Transverse colon (tissue), 4 donors: ENCODE data around the gene TRAF2. TPM values are rescaled to one million over a fixed set of nuclear protein-coding genes. Genes with fewer than 3 reads are reported as not detected.

Experiments used
- DNase-seq: peaks from one replicate; pipeline ENCODE4 v3.0.0-alpha.2; 2019
- H3K27ac ChIP-seq, 4 donors: fragments of 200-600 bp; sonication (generic); 2 replicates each; pipeline ENCODE4 v1.5.1; 2016 to 2018; ENCODE audit warnings: inconsistent platforms in 4 of 4
- H3K27me3 ChIP-seq: fragments of 200-600 bp; sonication (generic); 2 replicates; pipeline ENCODE4 v1.5.1; 2017; ENCODE audit warnings: inconsistent platforms
- H3K36me3 ChIP-seq, 4 donors: fragments of 200-600 bp; sonication (generic); 2 replicates each; pipeline ENCODE4 v1.5.1; 2017 to 2019; ENCODE audit warnings: inconsistent platforms in 4 of 4
- H3K4me1 ChIP-seq, 4 donors: fragments of 200-600 bp; sonication (generic); 2 replicates each; pipeline ENCODE4 v1.5.1; 2017 to 2020; ENCODE audit warnings: inconsistent platforms in 4 of 4
- H3K4me3 ChIP-seq, 4 donors: fragments of 200-600 bp; sonication (generic); 1 replicate in 1 of 4; 2 replicates in 3 of 4; pipeline versions ENCODE4 v1.5.1 to v1.6.1; 2017 to 2019; ENCODE audit warnings: inconsistent platforms in 4 of 4
- H3K9me3 ChIP-seq, 2 donors: fragments of 200-600 bp; sonication (generic); 2 replicates each; pipeline ENCODE4 v1.5.1; 2017 to 2019; ENCODE audit warnings: inconsistent platforms in 2 of 2
- EP300 ChIP-seq: sonication (generic); formaldehyde crosslinking; IDR thresholded peaks from one replicate; pipeline ENCODE4 v1.6.1; 2017; ENCODE audit warnings: antibody characterized with exemption, low read depth
- POLR2A ChIP-seq: fragments of 450-650 bp; IDR thresholded peaks from one replicate; pipeline ENCODE4 v1.6.1; 2016; ENCODE audit warnings: antibody characterized with exemption, mild to moderate bottlenecking, moderate library complexity
- POLR2AphosphoS5 ChIP-seq, 3 donors: sonication (generic); formaldehyde crosslinking; IDR thresholded peaks; one replicate each; pipeline ENCODE4 v1.6.1; 2016; ENCODE audit warnings: antibody characterized with exemption in 3 of 3
- WGBS, 2 donors: methylation state at CpG; one replicate each; pipeline ENCODE4 v1.1.5; 2018; ENCODE audit warnings: low coverage in 1 of 2; 5-methylcytosine and 5-hydroxymethylcytosine counted together
- in situ Hi-C, 4 donors: fragments of 200-750 bp; cut with MboI; loops; one replicate each; pipeline versions ENCODE4 v1.15.0 to v1.15.1; 2017; ENCODE audit warnings: low sequenced_read_pairs in 3 of 4, low pct_ligation_motif_present in 1 of 4, low pct_unique_long_range_greater_than_20kb in 1 of 4
- intact Hi-C: fragments of 100-400 bp; cut with DNase I; formaldehyde crosslinking; loops from one replicate; pipeline ENCODE4 v1.15.1; 2023; ENCODE audit warnings: low total_unique reads
- total RNA-seq, 4 donors: library from RNA; depleted of rRNA; stranded (reverse); fragments of >200 nt; gene quantifications; one replicate each; pipeline ENCODE4 v1.1.0, GENCODE V29; 2016
- TF ChIP-seq, protein P1 (sequence below), 5 experiments: fragments of 200-600 bp in 3 of 5; fragments of 450-650 bp in 2 of 5; sonication (generic) in 3 of 5; IDR thresholded peaks; 1 replicate in 2 of 5; 2 replicates in 3 of 5; pipeline ENCODE4 v1.5.1; 2016 to 2017; ENCODE audit warnings: antibody characterized with exemption in 5 of 5, inconsistent platforms in 3 of 5, mild to moderate bottlenecking in 2 of 5, moderate library complexity in 1 of 5

The TRAF2 gene
- total RNA-seq, 4 donors from 2014 or later: 12.5 to 60.6 (median 13.8) TPM

DNA sequence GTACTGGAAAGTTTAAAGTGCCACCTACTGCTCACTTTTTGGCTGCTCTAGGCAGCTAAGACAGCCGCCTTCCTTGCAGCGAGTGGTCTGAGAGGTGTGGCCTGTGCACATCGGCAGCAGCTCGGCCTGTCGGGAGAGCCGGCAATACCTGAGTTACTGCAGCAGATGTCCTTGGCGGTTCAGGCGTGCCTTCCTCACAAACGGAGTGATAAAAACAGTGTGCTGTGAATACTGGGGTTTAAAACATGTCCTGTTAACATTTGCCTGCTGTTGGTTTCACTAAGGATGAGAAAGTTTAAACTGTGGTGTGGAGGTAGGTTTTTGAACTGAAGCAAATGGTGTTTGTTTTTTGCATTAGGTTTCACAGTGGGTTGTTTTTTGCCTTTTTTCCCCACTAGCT, 12.9 kb downstream of the TRAF2 start:
- 39 to 43% methylated on average over 5 to 9 of the region's 9 CpGs for WGBS, 2 donors
- in situ Hi-C loops (no loop called here), intact Hi-C loops (no loop called here)
- DNase-seq: peak; percentile 70
- Histone ChIP-seq H3K4me1 (peaks cover 32 to 62% (median 46%) of the 10 kb centered on the region in 4 donors), H3K36me3 (no peaks in the 10 kb centered on the region), H3K27ac (peak overlapping the region; percentile 54 to 93 (median 90)), H3K27me3 (no peaks in the 10 kb centered on the region), H3K4me3 (no peak overlapping the region), H3K9me3 (no peaks in the 10 kb centered on the region)
- TF ChIP-seq POLR2AphosphoS5 (IDR thresholded peaks at IDR 0.05) (peak in 2 of 3 donors; percentile 22 to 51), EP300 (no peak), POLR2A (no peak)
- TF ChIP-seq, protein P1, sequence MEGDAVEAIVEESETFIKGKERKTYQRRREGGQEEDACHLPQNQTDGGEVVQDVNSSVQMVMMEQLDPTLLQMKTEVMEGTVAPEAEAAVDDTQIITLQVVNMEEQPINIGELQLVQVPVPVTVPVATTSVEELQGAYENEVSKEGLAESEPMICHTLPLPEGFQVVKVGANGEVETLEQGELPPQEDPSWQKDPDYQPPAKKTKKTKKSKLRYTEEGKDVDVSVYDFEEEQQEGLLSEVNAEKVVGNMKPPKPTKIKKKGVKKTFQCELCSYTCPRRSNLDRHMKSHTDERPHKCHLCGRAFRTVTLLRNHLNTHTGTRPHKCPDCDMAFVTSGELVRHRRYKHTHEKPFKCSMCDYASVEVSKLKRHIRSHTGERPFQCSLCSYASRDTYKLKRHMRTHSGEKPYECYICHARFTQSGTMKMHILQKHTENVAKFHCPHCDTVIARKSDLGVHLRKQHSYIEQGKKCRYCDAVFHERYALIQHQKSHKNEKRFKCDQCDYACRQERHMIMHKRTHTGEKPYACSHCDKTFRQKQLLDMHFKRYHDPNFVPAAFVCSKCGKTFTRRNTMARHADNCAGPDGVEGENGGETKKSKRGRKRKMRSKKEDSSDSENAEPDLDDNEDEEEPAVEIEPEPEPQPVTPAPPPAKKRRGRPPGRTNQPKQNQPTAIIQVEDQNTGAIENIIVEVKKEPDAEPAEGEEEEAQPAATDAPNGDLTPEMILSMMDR (IDR thresholded peaks at IDR 0.05): peak in 1 of 5 experiments; percentile 6

DNA sequence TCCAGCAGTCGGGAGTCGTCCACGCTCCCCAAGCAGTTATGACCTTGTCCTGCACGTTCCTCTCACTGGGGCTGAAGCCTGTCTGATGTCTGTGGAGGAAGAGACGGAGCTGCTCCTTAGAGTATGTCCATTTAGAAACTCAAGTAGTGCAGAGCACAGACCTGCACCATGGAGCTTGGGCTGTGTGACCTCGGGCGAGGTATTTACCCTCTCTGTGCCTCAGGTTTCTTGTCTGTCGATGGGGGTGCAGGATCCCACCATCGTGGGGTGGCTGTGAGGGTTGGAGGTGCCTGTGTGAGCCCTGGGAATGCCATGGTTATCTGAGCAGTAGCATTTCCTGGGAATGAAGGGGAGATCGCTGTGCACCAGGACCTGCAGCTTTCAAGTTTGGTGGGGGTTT, 14.2 kb downstream of the TRAF2 start:
- peak overlapping the region; percentile 84 to 93 (median 90) for H3K27ac ChIP-seq
- peaks cover 32 to 62% (median 49%) of the 10 kb centered on the region in 4 donors for H3K4me1 ChIP-seq
- no peaks in the 10 kb centered on the region for H3K9me3 ChIP-seq
- H3K4me3 ChIP-seq: no peak overlapping the region
- H3K27me3 ChIP-seq: no peaks in the 10 kb centered on the region
- no peaks in the 10 kb centered on the region for H3K36me3 ChIP-seq
- in situ Hi-C loops (no loop called here), intact Hi-C loops (no loop called here)
- DNase-seq: no peak
- 88 to 90% methylated on average over 5 to 10 of the region's 10 CpGs for WGBS, 2 donors
- TF ChIP-seq POLR2A: no peak
- no peak for TF ChIP-seq POLR2AphosphoS5 (IDR thresholded peaks at IDR 0.05)
- TF ChIP-seq, protein P1 (IDR thresholded peaks at IDR 0.05): no peak
- TF ChIP-seq EP300: no peak

DNA sequence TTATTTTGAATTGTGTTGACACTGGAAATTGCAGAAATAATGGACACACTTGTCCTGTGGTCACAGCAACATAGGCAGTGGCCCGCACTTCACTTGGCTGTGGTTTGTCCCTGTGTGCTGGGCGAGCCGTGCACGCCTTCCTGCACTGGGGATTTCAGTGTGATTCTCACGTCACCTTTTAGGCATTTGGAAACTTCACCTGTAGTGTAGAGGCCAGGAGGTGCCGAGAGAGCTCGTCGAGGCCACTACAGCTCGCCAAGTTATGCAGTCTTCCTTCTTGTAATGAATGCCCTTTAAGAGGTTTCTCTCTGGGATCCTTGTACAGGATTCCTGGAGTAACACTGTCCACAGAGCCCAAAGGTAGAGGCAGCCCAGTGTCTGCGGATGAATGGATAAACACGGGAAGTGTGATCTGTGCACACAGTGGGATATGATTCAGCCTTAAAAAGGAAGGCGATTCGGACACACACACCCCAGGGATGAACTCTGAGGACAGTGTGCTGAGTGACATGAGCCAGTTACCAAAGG, 14.7 kb downstream of the TRAF2 start:
- 71 to 83% methylated on average over 2 to 13 of the region's 13 CpGs for WGBS, 2 donors
- no peaks in the 10 kb centered on the region for H3K36me3 ChIP-seq
- no peak overlapping the region for H3K4me3 ChIP-seq
- H3K27me3 ChIP-seq: no peaks in the 10 kb centered on the region
- no peaks in the 10 kb centered on the region for H3K9me3 ChIP-seq
- intact Hi-C loops: no loop called here
- H3K27ac ChIP-seq: peak overlapping the region; percentile 84 to 93 (median 90)
- H3K4me1 ChIP-seq: peaks cover 32 to 62% (median 49%) of the 10 kb centered on the region in 4 donors
- no peak for DNase-seq
- in situ Hi-C loops: no loop called here
- TF ChIP-seq POLR2AphosphoS5 (IDR thresholded peaks at IDR 0.05) (no peak), POLR2A (no peak), EP300 (no peak)
- TF ChIP-seq, protein P1 (IDR thresholded peaks at IDR 0.05): no peak

DNA sequence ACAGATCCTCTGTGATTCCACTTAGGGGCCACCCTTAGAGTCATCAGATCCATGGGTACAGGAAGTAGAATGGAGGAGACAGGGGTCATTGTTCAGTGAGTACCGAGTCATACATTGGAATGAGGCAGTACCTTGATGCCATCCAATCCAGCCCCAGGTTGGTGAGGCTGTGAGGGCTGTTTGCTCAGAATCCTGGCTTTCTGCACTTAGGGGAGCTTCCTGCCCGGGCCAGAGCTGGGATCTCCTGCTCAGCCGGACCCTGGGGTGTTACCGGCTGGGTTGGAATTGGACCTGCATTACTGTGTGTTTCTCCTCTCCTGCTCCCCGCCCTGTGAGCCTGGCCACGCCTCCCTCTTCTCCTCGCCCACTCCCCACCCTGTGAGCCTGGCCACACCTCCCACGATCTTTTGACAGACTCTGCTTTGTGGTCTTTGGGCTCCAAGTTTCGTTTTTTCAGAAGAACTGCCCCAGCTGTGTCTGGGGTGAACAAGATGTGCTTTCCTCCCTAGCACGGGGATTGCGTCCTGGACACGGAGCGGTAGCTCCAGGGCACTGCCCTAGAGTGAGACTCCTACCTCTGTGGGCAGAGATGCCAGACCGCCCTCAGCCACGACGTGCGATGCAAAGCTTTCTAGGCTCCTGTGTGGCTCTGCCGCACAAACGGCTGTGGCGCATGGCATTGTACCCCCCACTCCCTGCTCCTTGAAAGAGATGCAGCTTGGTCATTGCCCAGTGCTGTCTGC, 15.4 kb downstream of the TRAF2 start:
- TF ChIP-seq, protein P1 (IDR thresholded peaks at IDR 0.05): no peak
- TF ChIP-seq EP300 (no peak), POLR2A (peak; percentile 57), POLR2AphosphoS5 (IDR thresholded peaks at IDR 0.05) (peak in 2 of 3 donors; percentile 17 to 43)
- Histone ChIP-seq H3K36me3 (no peaks in the 10 kb centered on the region), H3K27ac (peak overlapping the region; percentile 84 to 93 (median 90)), H3K27me3 (no peaks in the 10 kb centered on the region), H3K4me3 (peak overlapping the region in 2 of 4 donors; percentile 2 to 21), H3K9me3 (no peaks in the 10 kb centered on the region), H3K4me1 (peaks cover 32 to 62% (median 49%) of the 10 kb centered on the region in 4 donors)
- 14 to 24% methylated on average over 5 to 20 of the region's 20 CpGs for WGBS, 2 donors
- intact Hi-C loops (no loop called here), in situ Hi-C loops (no loop called here)
- DNase-seq: peak; percentile 79
